ENCODE results near the gene SLC40A1.
"Not testable (repeated sequence)": the region's sequence is repeated elsewhere in the genome, so short reads cannot be mapped to it uniquely, and the experiment has no call there.

The SLC40A1 gene

GRCh38 chr2:189580658-189581353, at the start of gene SLC40A1:
Gene SLC40A1 (minus strand): TSS chr2:189580786. CDS start chr2:189580460, 326 bp downstream.
- no peak for DNase-seq

- no peak for DNase-seq
These were observed 49.2 kb upstream of the SLC40A1 start for GRCh38 chr2:189629531-189630453.

GRCh38 chr2:189628817-189629530, 48.4 kb upstream of the SLC40A1 start:
- no peak for DNase-seq

- no peak for DNase-seq
These were observed 47.2 kb upstream of the SLC40A1 start for GRCh38 chr2:189627789-189628188.

GRCh38 chr2:189625636-189626035, 45.0 kb upstream of the SLC40A1 start:
- no peak for DNase-seq

- no peak for DNase-seq
These were observed 44.2 kb upstream of the SLC40A1 start for GRCh38 chr2:189624648-189625355.

- no peak for DNase-seq
These were observed 42.5 kb upstream of the SLC40A1 start for GRCh38 chr2:189623049-189623448.

- DNase-seq: no peak
These were observed 41.2 kb upstream of the SLC40A1 start for GRCh38 chr2:189621781-189622180.

- no peak for DNase-seq
These were observed 37.6 kb upstream of the SLC40A1 start for GRCh38 chr2:189618197-189618596.

GRCh38 chr2:189614585-189614984, 34.0 kb upstream of the SLC40A1 start:
- DNase-seq: no peak

GRCh38 chr2:189613650-189614420, 33.2 kb upstream of the SLC40A1 start:
- DNase-seq: no peak

- no peak for DNase-seq
These were observed 32.6 kb upstream of the SLC40A1 start for GRCh38 chr2:189613077-189613636.

- DNase-seq: no peak
These were observed 30.1 kb upstream of the SLC40A1 start for GRCh38 chr2:189610700-189611099.

- DNase-seq: no peak
These were observed 29.3 kb upstream of the SLC40A1 start for GRCh38 chr2:189609853-189610252.

- DNase-seq: no peak
These were observed 28.8 kb upstream of the SLC40A1 start for GRCh38 chr2:189609423-189609816.

GRCh38 chr2:189608795-189609422, 28.3 kb upstream of the SLC40A1 start:
- no peak for DNase-seq

- no peak for DNase-seq
These were observed 27.6 kb upstream of the SLC40A1 start for GRCh38 chr2:189608170-189608569.

- DNase-seq: no peak
These were observed 21.6 kb upstream of the SLC40A1 start for GRCh38 chr2:189602233-189602632.

GRCh38 chr2:189601652-189602051, 21.1 kb upstream of the SLC40A1 start:
- not testable (repeated sequence) for DNase-seq

GRCh38 chr2:189601043-189601442, 20.5 kb upstream of the SLC40A1 start:
- no peak for DNase-seq

- no peak for DNase-seq
These were observed 18.7 kb upstream of the SLC40A1 start for GRCh38 chr2:189599245-189599644.
